Measurements from ENCODE around the gene CCNL1.
"Not testable (repeated sequence)": the region's sequence is repeated elsewhere in the genome, so short reads cannot be mapped to it uniquely, and the experiment has no call there.

Gene CCNL1

GRCh38 chr3:157121522-157121921, 38.4 kb downstream of the CCNL1 start:
- DNase-seq: no peak

DNA sequence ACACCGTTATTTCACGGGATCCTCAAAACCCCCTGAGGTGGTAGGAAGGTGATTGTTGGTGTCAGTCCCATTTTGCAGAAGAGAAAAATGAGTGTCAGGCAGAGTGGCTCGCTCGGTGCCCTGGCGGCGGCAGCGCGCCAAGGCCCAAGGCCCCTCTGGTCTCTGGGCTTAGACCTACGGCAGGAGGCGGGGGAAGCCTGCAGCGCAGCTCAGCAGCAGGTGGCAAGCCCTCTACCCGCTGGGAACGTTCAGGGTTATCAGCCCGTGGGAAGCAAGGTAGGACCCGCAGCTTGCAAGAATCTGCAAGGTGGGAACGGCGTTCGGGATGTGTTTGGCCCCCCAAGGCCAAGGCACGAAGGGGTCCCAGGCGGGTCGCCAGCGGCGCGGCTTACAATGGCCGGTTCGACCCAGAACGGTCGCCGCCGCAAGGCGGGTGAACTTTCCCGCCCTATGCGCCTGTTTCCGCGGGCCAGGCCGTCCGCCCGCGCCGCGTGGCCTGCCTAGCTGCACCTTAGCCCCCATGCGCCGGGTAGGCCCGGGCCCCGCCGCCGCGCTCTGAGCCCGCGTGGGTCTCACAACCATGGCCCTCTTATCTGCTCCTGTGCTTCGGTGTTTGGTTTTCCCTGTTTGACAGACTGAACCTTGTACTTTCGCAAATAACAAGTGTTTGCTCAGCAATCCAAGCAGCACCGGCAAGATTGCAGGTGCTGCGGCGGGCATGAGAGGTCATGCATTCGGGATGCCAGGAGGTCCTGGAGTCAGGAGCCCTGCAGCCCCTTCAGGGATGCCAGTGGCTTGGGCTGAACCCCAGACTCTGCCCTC, 39.7 kb downstream of the CCNL1 start:
- no peak for DNase-seq

DNA sequence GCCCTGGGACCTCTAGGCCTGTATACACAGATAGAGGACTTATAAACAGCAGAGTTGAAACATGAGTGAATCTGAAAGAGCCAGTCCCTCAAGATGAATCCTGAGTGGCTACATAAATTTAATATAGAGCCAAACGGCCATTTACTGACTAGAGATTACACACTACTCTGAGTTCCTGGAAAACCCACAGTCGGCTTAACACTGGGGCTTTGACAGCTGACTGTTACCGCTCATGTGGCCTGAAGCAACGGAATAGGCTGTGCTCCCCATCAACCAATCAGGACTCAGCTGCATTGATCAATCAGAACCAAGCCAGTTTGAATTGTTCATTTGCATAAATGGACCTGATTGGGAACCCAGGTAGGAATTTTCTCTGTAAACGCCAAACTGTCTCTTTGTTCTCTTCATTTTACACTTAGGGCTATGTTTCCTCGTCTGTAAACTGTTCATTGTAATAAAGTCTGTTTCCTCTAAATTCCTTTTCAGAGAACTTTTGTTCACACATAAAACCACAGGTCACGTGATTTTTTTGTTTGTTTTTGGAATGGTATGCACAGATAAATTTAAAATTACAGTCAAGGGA, 40.5 kb downstream of the CCNL1 start:
- DNase-seq: no peak

GRCh38 chr3:157117875-157118654, 41.9 kb downstream of the CCNL1 start:
- DNase-seq: no peak

- no peak for DNase-seq
Measured at GRCh38 chr3:157117206-157117605, 42.7 kb downstream of the CCNL1 start.

DNA sequence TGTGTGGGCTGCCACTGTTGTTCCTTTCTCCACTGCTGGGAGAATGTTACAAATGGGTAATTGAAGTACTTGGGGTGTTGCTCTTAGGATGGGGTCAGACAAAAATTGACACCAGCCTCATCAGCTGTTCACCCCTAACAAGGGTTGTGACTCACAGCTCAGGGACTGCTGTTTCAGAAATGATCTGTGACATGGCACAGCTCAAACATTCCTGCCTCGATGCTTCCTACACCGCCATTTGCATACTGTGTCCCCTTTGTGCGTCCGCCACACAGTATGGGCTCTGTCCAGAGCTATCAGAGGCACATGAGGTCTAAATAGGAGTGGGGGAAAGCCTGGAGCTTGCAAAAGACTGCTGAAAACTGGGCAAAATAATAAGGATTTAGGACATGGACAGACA, 43.9 kb downstream of the CCNL1 start:
- DNase-seq: no peak

DNA sequence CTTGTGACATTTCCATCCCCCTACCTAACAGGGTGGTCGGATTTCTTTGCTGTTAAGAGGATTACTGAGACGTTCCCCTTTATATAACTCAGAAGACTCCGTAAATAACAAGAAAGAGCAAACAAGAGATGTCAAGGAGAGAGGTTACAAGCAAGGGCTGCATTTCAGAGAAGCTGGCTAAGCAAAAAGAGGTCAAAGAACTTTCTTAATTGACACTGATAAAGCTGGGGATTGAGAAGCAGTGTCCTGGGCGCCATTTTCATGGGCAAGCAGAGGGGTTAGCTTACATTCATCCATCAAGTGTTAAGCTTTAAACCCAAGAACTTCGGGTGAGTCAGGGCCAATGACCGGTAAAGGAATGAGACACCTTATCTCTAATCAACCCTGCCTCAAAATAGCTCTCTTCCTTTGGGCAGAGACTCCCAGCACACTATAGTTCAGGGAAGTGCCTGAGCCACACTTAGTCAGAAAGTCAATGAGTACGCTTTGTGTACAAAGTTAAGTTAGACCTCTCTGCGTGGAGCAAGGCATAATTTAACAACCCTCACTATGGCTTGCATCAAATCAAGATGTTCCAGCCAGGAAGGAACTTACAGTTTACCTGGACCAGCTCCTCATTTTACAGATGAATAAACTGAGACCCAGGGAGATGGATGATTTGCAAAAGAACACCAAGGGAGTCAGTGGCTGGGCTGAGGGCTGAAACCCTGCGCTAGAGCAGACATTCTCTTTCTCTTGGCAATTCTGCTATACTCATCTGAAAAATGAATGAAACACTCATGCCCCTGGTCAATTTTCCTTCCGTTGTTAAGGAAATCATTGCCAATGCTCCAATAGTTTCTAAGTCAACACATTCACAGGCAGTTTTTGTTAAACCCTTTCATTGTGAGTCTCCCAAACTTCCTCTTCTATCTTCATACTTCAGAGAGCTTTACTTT, 44.6 kb downstream of the CCNL1 start:
- DNase-seq: no peak

GRCh38 chr3:157113832-157114505, 46.0 kb downstream of the CCNL1 start:
- no peak for DNase-seq

DNA sequence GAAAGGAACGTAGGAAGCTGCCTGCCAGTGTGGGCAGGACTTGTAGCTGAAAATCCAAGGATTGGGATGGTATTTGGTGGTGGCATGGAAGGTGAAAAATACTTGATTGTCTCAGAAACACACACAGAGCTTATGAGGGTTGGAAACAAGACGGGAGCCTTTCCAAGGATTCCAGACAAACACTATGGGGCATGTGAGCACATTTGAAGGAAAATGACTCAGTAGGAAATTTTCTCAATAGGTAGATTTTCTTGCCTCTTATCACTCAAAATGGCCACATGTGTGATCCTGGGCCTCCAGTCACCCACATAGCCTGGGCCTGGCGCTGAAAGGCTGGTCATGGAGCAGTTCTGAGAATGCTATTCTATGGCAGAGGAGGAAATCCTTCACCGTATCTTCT, 47.4 kb downstream of the CCNL1 start:
- DNase-seq: no peak

DNA sequence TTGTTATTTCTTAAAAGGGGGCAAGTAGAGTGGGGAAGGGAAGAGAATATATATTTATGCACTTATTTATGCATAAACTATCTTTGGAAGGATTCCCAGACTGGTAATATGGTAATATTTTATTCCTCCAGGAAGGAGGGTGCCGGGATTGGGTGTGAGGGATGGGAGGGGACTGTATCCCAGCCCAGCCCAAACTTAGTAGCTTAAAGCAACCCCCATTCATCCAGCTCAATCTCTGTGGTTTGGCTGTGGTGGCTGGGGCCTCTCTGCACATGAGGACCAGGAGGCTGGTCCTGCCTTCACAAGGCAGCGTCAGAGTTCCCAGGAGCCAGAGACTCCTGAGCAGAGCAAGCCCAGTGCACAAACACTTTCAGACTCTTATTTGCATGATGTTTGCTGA, 48.4 kb downstream of the CCNL1 start:
- DNase-seq: no peak

DNA sequence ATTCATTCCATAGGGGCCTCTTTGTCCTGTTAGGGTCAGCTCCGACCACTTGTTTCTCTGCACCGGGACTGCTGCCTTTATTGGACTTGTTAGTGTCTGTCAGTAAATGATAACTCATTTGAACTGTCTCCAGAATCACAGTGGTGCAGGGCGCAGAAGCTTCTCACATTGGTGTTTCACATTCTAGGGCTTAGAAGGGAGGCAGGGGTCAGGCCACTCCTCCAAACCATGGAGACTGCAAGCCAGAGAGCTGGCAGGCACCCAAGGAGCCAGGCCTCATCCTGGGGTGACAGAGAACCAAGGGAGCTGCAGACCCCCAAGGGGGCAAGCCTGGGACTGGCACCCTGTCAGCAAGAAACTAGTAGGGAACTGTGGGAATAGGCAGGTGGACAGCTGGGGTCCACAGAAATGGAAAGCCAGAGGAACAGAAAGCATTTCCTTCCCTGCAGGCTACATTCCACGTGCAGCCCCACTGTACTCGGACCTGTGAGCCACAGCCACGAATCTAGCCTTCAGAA, 49.1 kb downstream of the CCNL1 start:
- no peak for DNase-seq

GRCh38 chr3:157109267-157110141, 50.4 kb downstream of the CCNL1 start:
- DNase-seq: no peak

DNA sequence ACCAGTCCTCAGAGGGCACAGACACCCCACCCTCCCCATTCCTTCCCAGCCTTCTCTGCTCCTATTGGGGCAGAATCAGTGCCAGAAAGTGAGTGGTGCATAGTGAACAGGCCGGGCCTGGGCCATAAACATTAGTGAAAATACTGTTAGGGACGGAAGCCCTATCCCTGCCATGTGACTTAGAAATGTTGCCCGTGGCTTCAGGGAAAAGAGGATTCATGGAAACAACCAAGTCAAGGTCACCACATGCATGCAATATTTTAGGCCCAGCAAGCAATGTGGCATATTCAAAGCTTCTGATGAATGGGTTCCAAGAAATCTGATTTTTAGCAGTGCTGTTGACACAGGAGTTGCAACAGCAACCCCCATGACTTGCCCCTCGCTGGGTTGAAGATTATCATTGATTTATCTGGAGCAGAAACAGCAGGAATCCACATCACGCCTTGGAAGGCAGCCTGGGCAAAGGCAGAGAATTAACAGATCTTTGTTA, 52.3 kb downstream of the CCNL1 start:
- no peak for DNase-seq

GRCh38 chr3:157107037-157107436, 52.9 kb downstream of the CCNL1 start:
- no peak for DNase-seq

- no peak for DNase-seq
Measured at GRCh38 chr3:157104928-157105652, 54.9 kb downstream of the CCNL1 start.

DNA sequence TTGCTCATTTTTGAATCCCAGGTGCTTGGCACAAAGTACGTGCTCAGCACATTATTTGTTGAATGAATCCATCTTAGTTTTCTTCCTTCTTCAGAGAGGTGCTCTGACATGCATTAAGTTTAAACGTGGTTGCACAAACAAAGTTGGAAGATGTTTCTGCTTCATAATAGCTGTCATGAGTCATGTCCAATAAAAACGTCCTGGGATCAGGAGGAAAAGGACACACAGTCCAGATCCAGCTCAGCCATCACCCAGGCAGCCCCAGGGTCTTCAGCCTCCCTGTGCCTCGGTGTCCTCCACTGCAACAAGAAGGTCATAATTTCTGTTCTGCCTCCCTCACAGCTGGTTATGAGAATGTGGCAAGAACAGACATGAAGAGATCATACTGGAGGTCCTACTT, 55.4 kb downstream of the CCNL1 start:
- DNase-seq: no peak

DNA sequence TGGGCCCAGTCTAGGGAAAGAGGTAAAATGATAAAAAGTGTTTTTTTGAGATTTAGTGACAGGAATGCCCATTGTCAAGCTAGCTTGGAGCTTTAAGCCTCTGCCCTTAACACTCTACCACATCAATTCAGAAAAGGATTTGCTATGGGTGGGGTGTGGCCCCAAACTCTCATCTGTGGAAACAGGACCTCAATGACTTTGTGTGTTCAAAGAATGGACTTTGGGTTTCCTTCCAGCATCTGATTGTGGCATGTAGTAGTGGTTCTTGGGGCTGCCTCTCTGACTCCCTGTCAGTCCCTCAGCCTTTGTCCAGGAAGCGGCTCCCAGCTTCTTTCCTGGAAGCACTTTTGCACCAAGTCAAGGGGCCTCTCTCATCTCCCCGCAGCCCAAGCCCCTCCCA, 56.1 kb downstream of the CCNL1 start:
- no peak for DNase-seq

GRCh38 chr3:157103280-157103679, 56.7 kb downstream of the CCNL1 start:
- DNase-seq: no peak

- DNase-seq: not testable (repeated sequence)
Measured at GRCh38 chr3:157102595-157102994, 57.4 kb downstream of the CCNL1 start.

GRCh38 chr3:157102098-157102497, 57.8 kb downstream of the CCNL1 start:
- DNase-seq: no peak

Data from NCI-H1694 treated with DMSO at 0.1 percent for 48 hours (cell line).